ENCODE results near the gene UBE2O.

The UBE2O gene

GRCh38 chr17:76462556-76463290 is 9.8 kb upstream of the UBE2O start:
- DNase-seq: no peak

- DNase-seq: no peak
Measured at GRCh38 chr17:76461765-76462555, 9.0 kb upstream of the UBE2O start.

- no peak for DNase-seq
Measured at GRCh38 chr17:76459674-76460073, 6.7 kb upstream of the UBE2O start.

GRCh38 chr17:76458580-76459490 is 5.9 kb upstream of the UBE2O start:
- DNase-seq: no peak

GRCh38 chr17:76453431-76453743 is 435 bp upstream of the UBE2O start:
- no peak for DNase-seq

GRCh38 chr17:76452127-76452659 is 759 bp downstream of the UBE2O start:
- peak in 1 of 2 experiments; percentile 4 for DNase-seq

GRCh38 chr17:76451506-76451905 is 1.4 kb downstream of the UBE2O start:
- DNase-seq: no peak

GRCh38 chr17:76449126-76449525 is 3.8 kb downstream of the UBE2O start:
- DNase-seq: no peak

GRCh38 chr17:76447931-76448652 is 4.9 kb downstream of the UBE2O start:
- DNase-seq: no peak

GRCh38 chr17:76446449-76447231 is 6.3 kb downstream of the UBE2O start:
- DNase-seq: no peak

GRCh38 chr17:76445697-76446448 is 7.1 kb downstream of the UBE2O start:
- no peak for DNase-seq

- no peak for DNase-seq
Measured at GRCh38 chr17:76444518-76445311, 8.2 kb downstream of the UBE2O start.

- DNase-seq: no peak
Measured at GRCh38 chr17:76442341-76443338, 10.3 kb downstream of the UBE2O start.

GRCh38 chr17:76441686-76442340 is 11.1 kb downstream of the UBE2O start:
- DNase-seq: no peak

GRCh38 chr17:76440751-76441362 is 12.1 kb downstream of the UBE2O start:
- no peak for DNase-seq

GRCh38 chr17:76439314-76439928 is 13.5 kb downstream of the UBE2O start:
- no peak for DNase-seq

- no peak for DNase-seq
Measured at GRCh38 chr17:76438906-76439305, 14.0 kb downstream of the UBE2O start.

Measured in stimulated activated CD4-positive, alpha-beta T cell treated with anti-CD3 and anti-CD28 coated beads, Interleukin-4, amount 100 ng/mL, for 4 hours (primary cell).